Suprapubic skin (tissue), 4 donors: ENCODE results near the gene PHF21A.

Experiments used
- CTCF ChIP-seq, 2 donors: fragments of 200-600 bp in 1 of 2; fragments of 450-650 bp in 1 of 2; sonication (generic) in 1 of 2; IDR thresholded peaks; one replicate each; pipeline ENCODE4 v1.5.1; 2016 to 2019; ENCODE audit warnings: antibody characterized with exemption in 2 of 2, mild to moderate bottlenecking in 1 of 2, moderate library complexity in 1 of 2
- EP300 ChIP-seq: sonication (generic); formaldehyde crosslinking; IDR thresholded peaks from one replicate; pipeline ENCODE4 v1.6.1; 2017; ENCODE audit warnings: antibody characterized with exemption
- POLR2A ChIP-seq, 2 donors: fragments of 450-650 bp; IDR thresholded peaks; one replicate each; pipeline ENCODE4 v1.6.1; 2017; ENCODE audit warnings: antibody characterized with exemption in 2 of 2, mild to moderate bottlenecking in 2 of 2, moderate library complexity in 2 of 2
- POLR2AphosphoS5 ChIP-seq, 3 donors: sonication (generic); formaldehyde crosslinking; IDR thresholded peaks; one replicate each; pipeline ENCODE4 v1.6.1; 2017; ENCODE audit warnings: antibody characterized with exemption in 3 of 3

GRCh38 chr11:45895553-45896259 is 225.5 kb downstream of the PHF21A start:
- TF ChIP-seq CTCF (IDR thresholded peaks at IDR 0.05), result no peak
- TF ChIP-seq EP300, result no peak
- no peak for TF ChIP-seq POLR2AphosphoS5 (IDR thresholded peaks at IDR 0.05)
- no peak for TF ChIP-seq POLR2A (IDR thresholded peaks at IDR 0.05)
